Amygdala (tissue), 56 donors: ENCODE measurements around the gene MYO7A.

ENCODE experiments used
- DNase-seq, 56 donors: peaks; one replicate each; lab custom pipeline; 2025; lab: John Stamatoyannopoulos, UW

Gene MYO7A

GRCh38 chr11:77244277-77245027 is 116.4 kb downstream of the MYO7A start:
- DNase-seq = no peak

GRCh38 chr11:77249427-77249826 is 121.4 kb downstream of the MYO7A start:
- DNase-seq = no peak

- no peak for DNase-seq
Measured at GRCh38 chr11:77250881-77251640, 123.0 kb downstream of the MYO7A start.

- DNase-seq = no peak
Measured at GRCh38 chr11:77252555-77253270, 124.7 kb downstream of the MYO7A start.

GRCh38 chr11:77253690-77254089 is 125.6 kb downstream of the MYO7A start:
- no peak for DNase-seq

- DNase-seq = no peak
Measured at GRCh38 chr11:77259641-77260040, 131.6 kb downstream of the MYO7A start.

GRCh38 chr11:77262803-77263202 is 134.8 kb downstream of the MYO7A start:
- DNase-seq = no peak
